GM12873 (cell line): Measurements from ENCODE around the gene RASL11B.

Experiments
- CTCF ChIP-seq: IDR thresholded peaks from 2 replicates; pipeline ENCODE4 v1.5.1; 2012; ENCODE audit warnings: low read depth, mild to moderate bottlenecking, moderate library complexity, low read length, control low read depth; ENCODE audit not compliant: insufficient read depth; ENCODE audit errors: missing control alignments

Gene RASL11B

DNA sequence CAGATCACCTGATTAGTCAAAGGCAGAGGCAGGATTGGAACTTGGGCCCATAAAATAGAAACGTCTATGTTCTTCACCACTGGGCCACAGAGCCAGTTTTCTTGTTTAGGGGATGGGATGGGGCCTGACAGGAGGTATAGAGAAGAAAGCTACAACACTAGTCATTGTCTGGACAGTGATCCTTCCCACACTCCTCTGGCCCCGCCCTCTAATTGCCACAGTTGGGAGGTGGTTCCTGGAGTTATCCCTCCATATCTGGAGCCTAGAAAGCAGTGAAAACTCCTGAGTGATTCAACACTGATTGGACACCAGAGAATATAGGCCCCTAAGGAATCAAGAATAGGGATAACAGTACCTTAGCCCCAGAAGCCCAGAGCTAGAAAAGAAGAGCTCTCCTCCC is 22.9 kb downstream of the RASL11B start:
- no peak for TF ChIP-seq CTCF

GRCh38 chr4:52889354-52889753 is 27.2 kb downstream of the RASL11B start:
- TF ChIP-seq CTCF = no peak

DNA sequence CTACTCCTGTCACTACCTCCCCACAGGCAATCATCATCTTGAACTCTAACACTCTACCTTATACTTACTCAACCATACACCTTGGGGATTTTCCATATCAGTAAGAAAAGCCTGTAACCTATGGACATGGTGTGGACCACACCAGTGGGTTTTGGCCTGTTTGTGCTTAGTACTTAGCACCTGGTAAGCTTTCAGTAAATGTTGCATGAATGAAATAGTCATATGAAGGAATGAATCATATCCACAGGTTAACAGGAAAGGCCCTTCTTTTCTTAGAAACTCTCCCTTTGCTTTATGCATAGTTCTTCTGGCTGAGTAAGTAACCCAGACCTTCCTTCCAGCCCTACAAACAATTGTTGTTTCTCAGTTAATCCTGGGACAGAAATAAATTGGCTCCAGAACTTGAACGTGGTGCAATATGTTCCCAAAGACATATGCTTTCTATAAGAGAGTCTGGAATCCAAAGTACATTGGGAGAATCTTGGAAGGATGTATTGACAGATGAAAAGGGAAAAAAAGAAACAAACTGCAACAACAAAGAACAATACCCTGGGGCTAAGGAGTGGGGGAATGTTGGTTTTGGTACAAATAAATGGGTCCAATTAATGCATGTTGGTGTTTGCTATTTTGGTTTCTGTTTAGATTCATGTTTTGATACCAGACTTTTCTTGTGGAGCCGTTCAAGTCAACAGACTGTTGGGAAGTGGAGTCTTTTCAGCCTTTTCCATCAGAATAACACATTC is 27.8 kb downstream of the RASL11B start:
- TF ChIP-seq CTCF = no peak

GRCh38 chr4:52890521-52890791 is 28.3 kb downstream of the RASL11B start:
- TF ChIP-seq CTCF = no peak

- TF ChIP-seq CTCF = no peak
These were observed 29.6 kb downstream of the RASL11B start for GRCh38 chr4:52891743-52892142.

GRCh38 chr4:52892880-52893279 is 30.8 kb downstream of the RASL11B start:
- TF ChIP-seq CTCF = no peak

DNA sequence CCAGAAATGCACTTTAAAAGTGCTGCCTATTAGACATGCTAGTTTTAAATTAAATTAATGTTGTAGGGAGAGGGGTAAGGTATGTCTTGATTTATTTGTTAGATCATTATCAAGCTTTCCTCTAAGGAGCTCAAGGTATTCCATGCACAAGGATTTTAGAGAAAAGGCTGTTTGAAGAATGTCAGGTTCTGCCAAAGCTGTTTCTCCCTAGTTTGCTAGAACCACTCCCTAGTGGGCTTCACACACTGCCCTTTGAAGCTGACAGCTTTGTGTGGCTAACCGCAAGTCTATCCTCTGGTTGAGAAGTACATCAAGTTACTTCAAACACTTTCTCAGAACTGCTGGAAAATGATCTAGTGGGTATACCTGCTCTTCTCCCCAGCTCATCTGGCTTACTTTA is 32.3 kb downstream of the RASL11B start:
- no peak for TF ChIP-seq CTCF
